BLaER1 treated with 17β-estradiol and CSF1 and Interleukin-3, amounts not matched to agents 10 nM and 100 nM (cell line): Measurements from ENCODE around the gene ZER1.
A peak's percentile ranks its signal among the peaks of the same experiment; 100 is the strongest.

Experiments used
- H3K27ac ChIP-seq, 11 experiments: shearing (Covaris generic); formaldehyde crosslinking; 2 replicates each; pipeline ENCODE4 v1.8.1; 2022
- H3K27me3 ChIP-seq, 11 experiments: shearing (Covaris generic); formaldehyde crosslinking; 2 replicates each; pipeline ENCODE4 v1.8.1; 2022
- H3K36me3 ChIP-seq, 11 experiments: shearing (Covaris generic); formaldehyde crosslinking; 2 replicates each; pipeline ENCODE4 v1.8.1; 2022
- H3K4me1 ChIP-seq, 10 experiments: shearing (Covaris generic); formaldehyde crosslinking; 2 replicates each; pipeline ENCODE4 v1.8.1; 2022
- H3K4me2 ChIP-seq, 11 experiments: shearing (Covaris generic); formaldehyde crosslinking; 2 replicates each; pipeline ENCODE4 v1.8.1; 2022
- H3K4me3 ChIP-seq, 10 experiments: shearing (Covaris generic); formaldehyde crosslinking; 2 replicates each; pipeline ENCODE4 v1.8.1; 2022
- H3K9ac ChIP-seq, 11 experiments: shearing (Covaris generic); formaldehyde crosslinking; 2 replicates each; pipeline ENCODE4 v1.8.1; 2022
- H3K9me3 ChIP-seq, 11 experiments: shearing (Covaris generic); formaldehyde crosslinking; replicated peaks in 1 of 11; 2 replicates each; pipeline ENCODE4 v1.8.1; 2022
- H4K20me1 ChIP-seq, 11 experiments: shearing (Covaris generic); formaldehyde crosslinking; 2 replicates each; pipeline ENCODE4 v1.8.1; 2022
- Cebpa-rat ChIP-seq, 11 experiments: shearing (Covaris generic); IDR thresholded peaks; 2 replicates each; pipeline ENCODE4 v1.8.1; 2022

The ZER1 gene

GRCh38 chr9:128764361-128764760 is 7.4 kb downstream of the ZER1 start:
- Histone ChIP-seq H3K4me3 (no peak overlapping the region), H3K9me3 (no peaks in the 10 kb centered on the region), H3K27me3 (no peaks in the 10 kb centered on the region), H3K4me2 (no peak overlapping the region), H4K20me1 (peaks cover 0 to 6% (median 0%) of the 10 kb centered on the region in 11 experiments; a peak in 2 of 22 replicates), H3K36me3 (peaks cover 0 to 17% (median 4%) of the 10 kb centered on the region in 11 experiments; a peak in 6 of 22 replicates), H3K27ac (no peak overlapping the region), H3K4me1 (peaks cover 0 to 4% (median 0%) of the 10 kb centered on the region in 10 experiments; a peak in 2 of 20 replicates), H3K9ac (no peak overlapping the region; a peak in 1 of 22 replicates)
- TF ChIP-seq Cebpa-rat (IDR thresholded peaks at IDR 0.05) = no peak

DNA sequence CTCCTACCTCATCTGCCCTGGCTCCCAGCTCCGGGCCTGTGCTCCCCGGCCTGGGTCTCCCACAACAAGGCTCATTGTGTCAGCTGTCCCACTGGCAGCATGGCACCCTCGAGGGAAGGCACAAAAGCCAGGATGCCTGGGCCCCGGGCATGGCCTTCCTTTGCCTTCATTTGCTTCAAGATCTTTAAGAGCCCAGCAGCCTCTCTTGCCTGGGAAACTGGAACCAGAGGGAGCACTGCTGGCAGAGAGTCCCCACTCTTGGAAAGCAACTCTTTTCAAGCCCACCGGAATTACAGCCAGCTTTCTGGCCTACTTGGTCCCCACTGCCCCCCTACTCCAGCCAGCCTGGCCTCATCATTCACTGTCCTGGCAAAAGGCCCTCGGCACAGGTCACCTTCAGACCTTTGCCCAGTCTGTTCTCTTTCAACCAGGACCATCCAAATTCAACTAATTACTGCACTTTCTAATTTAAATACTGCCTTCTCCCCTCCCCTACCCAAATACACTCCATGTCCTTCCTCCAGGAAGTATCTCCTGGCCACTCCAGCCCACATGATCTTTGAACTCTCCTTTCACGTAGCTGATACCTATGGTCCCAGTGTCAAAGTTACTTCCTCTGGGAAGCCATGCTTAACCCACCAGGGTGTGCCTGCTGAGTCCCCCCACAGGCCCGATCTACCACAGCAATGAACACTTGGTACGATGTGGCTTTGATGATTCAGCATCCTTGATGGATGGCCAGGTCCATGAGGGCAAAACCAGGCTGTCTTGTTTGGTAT is 8.9 kb downstream of the ZER1 start:
- 0 out of 22 replicates have a peak overlapping the region, but pooled peaks of 1 of the 11 experiments have one; percentile 11 for H3K27ac ChIP-seq
- no peak overlapping the region for H3K4me2 ChIP-seq
- no peaks in the 10 kb centered on the region for H3K27me3 ChIP-seq
- H3K36me3 ChIP-seq = peaks cover 0 to 15% (median 4%) of the 10 kb centered on the region in 11 experiments; a peak in 5 of 22 replicates
- no peak overlapping the region for H3K4me3 ChIP-seq
- peaks cover 0 to 6% (median 0%) of the 10 kb centered on the region in 11 experiments; a peak in 2 of 22 replicates for H4K20me1 ChIP-seq
- no peak overlapping the region for H3K9ac ChIP-seq
- H3K9me3 ChIP-seq = no peaks in the 10 kb centered on the region
- TF ChIP-seq Cebpa-rat (IDR thresholded peaks at IDR 0.05) = no peak
- H3K4me1 ChIP-seq = peaks cover 0 to 4% (median 0%) of the 10 kb centered on the region in 10 experiments; a peak in 2 of 20 replicates

- H3K4me2 ChIP-seq = no peak overlapping the region
- no peak overlapping the region for H3K4me3 ChIP-seq
- peaks cover 0 to 6% (median 0%) of the 10 kb centered on the region in 10 experiments; a peak in 1 of 20 replicates for H3K4me1 ChIP-seq
- H4K20me1 ChIP-seq = no peaks in the 10 kb centered on the region; a peak in 3 of 22 replicates
- H3K27me3 ChIP-seq = no peaks in the 10 kb centered on the region
- no peak overlapping the region for H3K9ac ChIP-seq
- no peak overlapping the region for H3K27ac ChIP-seq
- peaks cover 11 to 34% (median 16%) of the 10 kb centered on the region in 11 experiments; a peak in 18 of 22 replicates for H3K36me3 ChIP-seq
- H3K9me3 ChIP-seq = no peaks in the 10 kb centered on the region
- no peak for TF ChIP-seq Cebpa-rat (IDR thresholded peaks at IDR 0.05)
Observed at GRCh38 chr9:128757602-128758001, 14.1 kb downstream of the ZER1 start.

GRCh38 chr9:128753627-128754026 is 18.1 kb downstream of the ZER1 start:
- Histone ChIP-seq H3K9me3 (no peaks in the 10 kb centered on the region), H3K4me3 (no peak overlapping the region), H3K4me1 (peaks cover 0 to 6% (median 0%) of the 10 kb centered on the region in 10 experiments; a peak in 1 of 20 replicates), H3K27me3 (no peaks in the 10 kb centered on the region), H3K4me2 (no peak overlapping the region), H3K27ac (no peak overlapping the region), H3K9ac (no peak overlapping the region), H4K20me1 (no peaks in the 10 kb centered on the region; a peak in 2 of 22 replicates), H3K36me3 (peaks cover 27 to 58% (median 39%) of the 10 kb centered on the region in 11 experiments; a peak in 21 of 22 replicates)
- TF ChIP-seq Cebpa-rat (IDR thresholded peaks at IDR 0.05) = no peak

GRCh38 chr9:128750926-128751595 is 20.7 kb downstream of the ZER1 start:
- peaks cover 29 to 62% (median 44%) of the 10 kb centered on the region in 11 experiments; a peak in 21 of 22 replicates for H3K36me3 ChIP-seq
- no peaks in the 10 kb centered on the region for H3K4me1 ChIP-seq
- no peaks in the 10 kb centered on the region for H3K9me3 ChIP-seq
- no peak overlapping the region for H3K4me3 ChIP-seq
- H3K9ac ChIP-seq = no peak overlapping the region
- no peak overlapping the region for H3K27ac ChIP-seq
- no peaks in the 10 kb centered on the region for H3K27me3 ChIP-seq
- H4K20me1 ChIP-seq = no peaks in the 10 kb centered on the region; a peak in 2 of 22 replicates
- H3K4me2 ChIP-seq = no peak overlapping the region
- TF ChIP-seq Cebpa-rat (IDR thresholded peaks at IDR 0.05) = no peak

DNA sequence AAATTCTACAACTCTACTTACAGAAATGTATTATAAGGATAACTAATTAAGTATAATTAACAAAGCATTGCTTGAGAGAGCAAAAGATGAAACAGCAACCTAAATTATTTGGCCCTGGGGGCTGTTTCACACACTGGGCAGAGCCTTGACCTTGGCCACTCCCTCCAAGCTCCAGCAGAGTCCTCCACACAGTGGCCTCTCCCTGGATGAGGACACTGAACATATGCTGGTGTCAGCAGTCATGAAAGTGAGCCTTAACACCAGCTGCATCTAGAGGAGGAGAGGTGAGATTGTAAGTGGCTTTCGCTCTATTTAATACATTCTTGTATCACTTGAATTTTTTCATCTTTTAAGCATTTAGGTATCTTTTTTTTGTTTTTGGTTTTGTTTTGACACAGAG is 24.5 kb downstream of the ZER1 start:
- H3K4me2 ChIP-seq = no peak overlapping the region
- H3K9ac ChIP-seq = no peak overlapping the region; a peak in 1 of 22 replicates
- H3K9me3 ChIP-seq = no peaks in the 10 kb centered on the region
- H3K27ac ChIP-seq = no peak overlapping the region
- H3K36me3 ChIP-seq = peaks cover 16 to 38% (median 21%) of the 10 kb centered on the region in 11 experiments; a peak in 19 of 22 replicates
- no peak for TF ChIP-seq Cebpa-rat (IDR thresholded peaks at IDR 0.05)
- H3K4me3 ChIP-seq = no peak overlapping the region
- no peaks in the 10 kb centered on the region; a peak in 1 of 22 replicates for H4K20me1 ChIP-seq
- H3K4me1 ChIP-seq = no peaks in the 10 kb centered on the region
- H3K27me3 ChIP-seq = no peaks in the 10 kb centered on the region

DNA sequence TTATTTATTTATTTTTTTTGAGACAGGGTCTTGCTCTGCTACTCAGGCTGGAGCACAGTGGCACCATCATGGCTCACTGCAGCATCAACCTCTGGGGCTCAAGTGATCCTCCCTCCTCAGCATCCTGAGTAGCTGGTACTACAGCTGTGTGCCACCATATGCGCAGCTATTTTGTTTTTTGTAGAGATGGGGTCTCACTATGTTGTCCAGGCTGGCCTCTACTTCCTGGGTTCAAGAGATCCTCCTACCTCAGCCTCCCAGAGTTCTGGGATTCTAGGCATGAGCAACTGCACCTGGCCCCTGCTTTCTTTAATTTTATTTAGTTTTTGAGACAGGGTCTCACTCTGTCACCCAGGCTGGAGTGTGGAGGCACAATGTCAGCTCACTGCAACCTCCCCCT is 28.3 kb downstream of the ZER1 start:
- H3K36me3 ChIP-seq = peaks cover 6 to 53% (median 11%) of the 10 kb centered on the region in 11 experiments; a peak in 15 of 22 replicates
- no peaks in the 10 kb centered on the region for H3K9me3 ChIP-seq
- no peak overlapping the region for H3K4me2 ChIP-seq

GRCh38 chr9:128742401-128742800 is 29.3 kb downstream of the ZER1 start:
- Histone ChIP-seq H3K36me3 (peaks cover 6 to 51% (median 11%) of the 10 kb centered on the region in 11 experiments; a peak in 15 of 22 replicates), H3K4me3 (no peak overlapping the region), H3K27ac (no peak overlapping the region), H3K9ac (no peak overlapping the region), H3K4me1 (peaks cover 0 to 4% (median 0%) of the 10 kb centered on the region in 10 experiments; a peak in 2 of 20 replicates), H3K9me3 (no peaks in the 10 kb centered on the region), H3K4me2 (no peak overlapping the region), H3K27me3 (no peaks in the 10 kb centered on the region), H4K20me1 (no peaks in the 10 kb centered on the region)
- TF ChIP-seq Cebpa-rat (IDR thresholded peaks at IDR 0.05) = no peak

More for the DNA sequence above, 28.3 kb downstream of the ZER1 start:
- Histone ChIP-seq H3K9ac (no peak overlapping the region), H3K27me3 (no peaks in the 10 kb centered on the region), H3K4me1 (peaks cover 0 to 4% (median 0%) of the 10 kb centered on the region in 10 experiments; a peak in 2 of 20 replicates), H3K27ac (no peak overlapping the region), H4K20me1 (no peaks in the 10 kb centered on the region), H3K4me3 (no peak overlapping the region)
- TF ChIP-seq Cebpa-rat (IDR thresholded peaks at IDR 0.05) = no peak

GRCh38 chr9:128735373-128735772 is 36.4 kb downstream of the ZER1 start:
- H3K27ac ChIP-seq = no peak overlapping the region
- H3K9me3 ChIP-seq = no peaks in the 10 kb centered on the region
- H3K27me3 ChIP-seq = no peaks in the 10 kb centered on the region
- H3K4me3 ChIP-seq = no peak overlapping the region
- TF ChIP-seq Cebpa-rat (IDR thresholded peaks at IDR 0.05) = no peak
- H3K36me3 ChIP-seq = peaks cover 0 to 60% (median 35%) of the 10 kb centered on the region in 11 experiments; a peak in 14 of 22 replicates
- no peaks in the 10 kb centered on the region; a peak in 1 of 22 replicates for H4K20me1 ChIP-seq
- no peak overlapping the region for H3K9ac ChIP-seq
- no peak overlapping the region for H3K4me2 ChIP-seq
- H3K4me1 ChIP-seq = peaks cover 0 to 16% (median 5%) of the 10 kb centered on the region in 10 experiments; a peak in 12 of 20 replicates
